ENCODE measurements around the gene AP5Z1. TPM values are rescaled to one million over a fixed set of nuclear protein-coding genes. Genes with fewer than 3 reads are reported as not detected.
A peak's percentile ranks its signal among the peaks of the same experiment; 100 is the strongest.

The AP5Z1 gene
- total RNA-seq, 2 donors from 2014 or later = 20.2 to 23.4 TPM

GRCh38 chr7:4765776-4766490, 9.5 kb upstream of the AP5Z1 start:
- Histone ChIP-seq H3K4me1 (no peaks in the 10 kb centered on the region), H3K27ac (no peak overlapping the region), H3K9me3 (no peaks in the 10 kb centered on the region), H3K4me3 (no peak overlapping the region), H3K27me3 (no peaks in the 10 kb centered on the region), H3K36me3 (replicated peaks in 1 of 2; ENCODE audit: insufficient read depth in 1 of 2, low read depth in 2 of 2) (peaks cover 15 to 23% of the 10 kb centered on the region in 2 donors)
- WGBS, 2 donors = 79 to 80% methylated on average over 15 to 23 of the region's 23 CpGs
- intact Hi-C loops (cut with DNase I) = no loop called here
- DNase-seq (no peak), ATAC-seq (no peak)
- TF ChIP-seq CTCF (IDR thresholded peaks at IDR 0.05) (no peak), POLR2A (IDR thresholded peaks at IDR 0.05) (no peak)

GRCh38 chr7:4766666-4767519, 8.5 kb upstream of the AP5Z1 start:
- intact Hi-C loops (cut with DNase I) = no loop called here
- Histone ChIP-seq H3K4me3 (no peak overlapping the region), H3K27ac (no peak overlapping the region), H3K36me3 (replicated peaks in 1 of 2; ENCODE audit: insufficient read depth in 1 of 2, low read depth in 2 of 2) (peaks cover 6 to 17% of the 10 kb centered on the region in 2 donors), H3K4me1 (no peaks in the 10 kb centered on the region), H3K9me3 (no peaks in the 10 kb centered on the region), H3K27me3 (no peaks in the 10 kb centered on the region)
- ATAC-seq = peak; percentile 16
- TF ChIP-seq CTCF (IDR thresholded peaks at IDR 0.05) = no peak
- no peak for TF ChIP-seq POLR2A (IDR thresholded peaks at IDR 0.05)
- DNase-seq = no peak
- WGBS, 2 donors = 87 to 92% methylated on average over 36 to 37 of the region's 37 CpGs

GRCh38 chr7:4768597-4769569, 6.5 kb upstream of the AP5Z1 start:
- ATAC-seq (no peak), DNase-seq (no peak)
- intact Hi-C loops (cut with DNase I) = no loop called here
- no peaks in the 10 kb centered on the region for H3K36me3 ChIP-seq (replicated peaks in 1 of 2; ENCODE audit: insufficient read depth in 1 of 2, low read depth in 2 of 2)
- no peak overlapping the region for H3K27ac ChIP-seq
- H3K27me3 ChIP-seq = no peaks in the 10 kb centered on the region
- H3K4me1 ChIP-seq = peaks cover under 1% of the 10 kb centered on the region
- no peaks in the 10 kb centered on the region for H3K9me3 ChIP-seq
- H3K4me3 ChIP-seq = no peak overlapping the region
- 87 to 91% methylated on average over 26 to 27 of the region's 27 CpGs for WGBS, 2 donors
- TF ChIP-seq CTCF (IDR thresholded peaks at IDR 0.05) (no peak), POLR2A (IDR thresholded peaks at IDR 0.05) (no peak)

GRCh38 chr7:4769761-4770160, 5.7 kb upstream of the AP5Z1 start:
- Histone ChIP-seq H3K9me3 (no peaks in the 10 kb centered on the region), H3K27me3 (no peaks in the 10 kb centered on the region), H3K27ac (no peak overlapping the region), H3K4me1 (peaks cover 9% of the 10 kb centered on the region), H3K36me3 (replicated peaks in 1 of 2; ENCODE audit: insufficient read depth in 1 of 2, low read depth in 2 of 2) (no peaks in the 10 kb centered on the region), H3K4me3 (no peak overlapping the region)
- DNase-seq (no peak), ATAC-seq (no peak)
- intact Hi-C loops (cut with DNase I) = no loop called here
- TF ChIP-seq CTCF (IDR thresholded peaks at IDR 0.05) = no peak
- no peak for TF ChIP-seq POLR2A (IDR thresholded peaks at IDR 0.05)
- WGBS, 2 donors = 34 to 39% methylated on average over 7 of the region's 7 CpGs

All from body of pancreas (tissue), 4 donors.